ENCODE data around the gene ZMYND19. TPM values are rescaled to one million over a fixed set of nuclear protein-coding genes. Genes with fewer than 3 reads are reported as not detected.

ZMYND19 gene
- total and polyA plus RNA-seq, 2 of the 4 experiments (the other 2 are of a cell fraction) = 14.3 to 21.4 TPM

DNA sequence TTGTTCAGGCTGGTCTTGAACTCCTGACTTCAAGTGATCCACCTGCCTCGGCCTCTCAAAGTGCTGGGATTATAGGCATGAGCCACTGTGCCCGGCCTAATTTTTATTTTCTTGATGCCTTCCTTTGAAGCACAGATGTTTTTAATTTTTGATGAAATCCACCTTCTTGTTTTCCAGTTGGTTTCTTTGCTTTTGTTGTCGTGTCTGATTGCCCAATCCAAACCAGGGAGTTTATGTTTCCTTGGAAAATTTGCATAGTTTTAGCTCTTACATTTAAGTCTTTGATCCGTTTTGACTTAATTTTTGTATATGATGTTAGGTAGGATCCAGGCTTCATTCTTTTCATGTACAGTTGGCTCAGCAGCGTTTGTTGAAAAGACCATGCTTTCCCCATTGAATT lies 43.7 kb upstream of the ZMYND19 start:
- TF ChIP-seq FOS (IDR thresholded peaks at IDR 0.05; ENCODE audit: low read depth, low read length) = no peak
- TF ChIP-seq RCOR1 (IDR thresholded peaks at IDR 0.05; ENCODE audit: insufficient replicate concordance, low read length) = no peak
- TF ChIP-seq RFX5 (IDR thresholded peaks at IDR 0.05; ENCODE audit: low read depth, low read length) = no peak
- no peak for TF ChIP-seq MAZ (IDR thresholded peaks at IDR 0.05; ENCODE audit: borderline replicate concordance, low read depth, low read length)
- TF ChIP-seq, protein P1, sequence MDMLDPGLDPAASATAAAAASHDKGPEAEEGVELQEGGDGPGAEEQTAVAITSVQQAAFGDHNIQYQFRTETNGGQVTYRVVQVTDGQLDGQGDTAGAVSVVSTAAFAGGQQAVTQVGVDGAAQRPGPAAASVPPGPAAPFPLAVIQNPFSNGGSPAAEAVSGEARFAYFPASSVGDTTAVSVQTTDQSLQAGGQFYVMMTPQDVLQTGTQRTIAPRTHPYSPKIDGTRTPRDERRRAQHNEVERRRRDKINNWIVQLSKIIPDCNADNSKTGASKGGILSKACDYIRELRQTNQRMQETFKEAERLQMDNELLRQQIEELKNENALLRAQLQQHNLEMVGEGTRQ (IDR thresholded peaks at IDR 0.05; ENCODE audit: low read depth, low read length) = no peak
- no peak for TF ChIP-seq RAD21 (IDR thresholded peaks at IDR 0.05; ENCODE audit: low read length)
- TF ChIP-seq BHLHE40 (IDR thresholded peaks at IDR 0.05; ENCODE audit: low read depth, low read length) = no peak
- TF ChIP-seq, protein P2, sequence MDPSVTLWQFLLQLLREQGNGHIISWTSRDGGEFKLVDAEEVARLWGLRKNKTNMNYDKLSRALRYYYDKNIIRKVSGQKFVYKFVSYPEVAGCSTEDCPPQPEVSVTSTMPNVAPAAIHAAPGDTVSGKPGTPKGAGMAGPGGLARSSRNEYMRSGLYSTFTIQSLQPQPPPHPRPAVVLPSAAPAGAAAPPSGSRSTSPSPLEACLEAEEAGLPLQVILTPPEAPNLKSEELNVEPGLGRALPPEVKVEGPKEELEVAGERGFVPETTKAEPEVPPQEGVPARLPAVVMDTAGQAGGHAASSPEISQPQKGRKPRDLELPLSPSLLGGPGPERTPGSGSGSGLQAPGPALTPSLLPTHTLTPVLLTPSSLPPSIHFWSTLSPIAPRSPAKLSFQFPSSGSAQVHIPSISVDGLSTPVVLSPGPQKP (IDR thresholded peaks at IDR 0.05; ENCODE audit: borderline replicate concordance, low read depth, low read length) = no peak
- TF ChIP-seq NFE2L2 (IDR thresholded peaks at IDR 0.05; ENCODE audit: low read depth, low read length) = no peak
- TF ChIP-seq POLR2A (IDR thresholded peaks at IDR 0.05; ENCODE audit: low read depth, low read length) = no peak
- no peak for TF ChIP-seq CEBPB (IDR thresholded peaks at IDR 0.05; ENCODE audit: low read depth, low read length)
- TF ChIP-seq MAFK (IDR thresholded peaks at IDR 0.05; ENCODE audit: low read depth, low read length) = no peak
- TF ChIP-seq, protein P3, sequence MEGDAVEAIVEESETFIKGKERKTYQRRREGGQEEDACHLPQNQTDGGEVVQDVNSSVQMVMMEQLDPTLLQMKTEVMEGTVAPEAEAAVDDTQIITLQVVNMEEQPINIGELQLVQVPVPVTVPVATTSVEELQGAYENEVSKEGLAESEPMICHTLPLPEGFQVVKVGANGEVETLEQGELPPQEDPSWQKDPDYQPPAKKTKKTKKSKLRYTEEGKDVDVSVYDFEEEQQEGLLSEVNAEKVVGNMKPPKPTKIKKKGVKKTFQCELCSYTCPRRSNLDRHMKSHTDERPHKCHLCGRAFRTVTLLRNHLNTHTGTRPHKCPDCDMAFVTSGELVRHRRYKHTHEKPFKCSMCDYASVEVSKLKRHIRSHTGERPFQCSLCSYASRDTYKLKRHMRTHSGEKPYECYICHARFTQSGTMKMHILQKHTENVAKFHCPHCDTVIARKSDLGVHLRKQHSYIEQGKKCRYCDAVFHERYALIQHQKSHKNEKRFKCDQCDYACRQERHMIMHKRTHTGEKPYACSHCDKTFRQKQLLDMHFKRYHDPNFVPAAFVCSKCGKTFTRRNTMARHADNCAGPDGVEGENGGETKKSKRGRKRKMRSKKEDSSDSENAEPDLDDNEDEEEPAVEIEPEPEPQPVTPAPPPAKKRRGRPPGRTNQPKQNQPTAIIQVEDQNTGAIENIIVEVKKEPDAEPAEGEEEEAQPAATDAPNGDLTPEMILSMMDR (conservative IDR thresholded peaks at IDR 0.05; ENCODE audit: low read depth, low read length) = no peak
- peaks cover 64% of the 10 kb centered on the region for H4K20me1 ChIP-seq (ENCODE audit: insufficient read depth, low read length)
- H3K23ac ChIP-seq (ENCODE audit: low read depth, low read length) = no peak overlapping the region
- H2BK15ac ChIP-seq (ENCODE audit: low read depth, low read length) = no peak overlapping the region
- no peak overlapping the region for H2BK20ac ChIP-seq (ENCODE audit: low read depth, low read length)
- no CpG with 5 or more reads among the region's 5 CpGs for WGBS, 2 experiments (ENCODE audit: extremely low coverage in 2 of 2, insufficient read length in 1 of 2)
- no peak overlapping the region for H2BK5ac ChIP-seq (ENCODE audit: low read depth, low read length, poor library complexity, severe bottlenecking)
- intact Hi-C loops (cut with micrococcal nuclease) (no loop called here), in situ Hi-C loops (cut with MboI; ENCODE audit: low sequenced_read_pairs) (no loop called here), dilution Hi-C loops (cut with HindIII; ENCODE audit: low sequenced_read_pairs, unreplicated experiment) (no loop called here)
- BruUV-seq (replicated peaks) = no TSS peak
- peaks cover 8% of the 10 kb centered on the region for H3K4me1 ChIP-seq (ENCODE audit: control insufficient read depth, insufficient read depth, low read length)
- H3K56ac ChIP-seq (ENCODE audit: extremely low read depth, insufficient read depth, low read length) = no peak overlapping the region
- H3K27ac ChIP-seq (ENCODE audit: insufficient read depth, low read length) = no peak overlapping the region
- no peak overlapping the region for H3K18ac ChIP-seq (ENCODE audit: low read depth, low read length)
- POLR2A ChIA-PET (ENCODE audit: unreplicated experiment) = interaction anchor here (0.6 kb wide), 1 partner anchor 148 kb away, joined by 3 read pairs; no protein-coding TSS in a partner anchor
- H2BK120ac ChIP-seq (ENCODE audit: low read depth, low read length) = no peak overlapping the region
- no peak overlapping the region for H2AFZ ChIP-seq (replicated peaks; ENCODE audit: low read length, poor library complexity)
- DNase-seq = no peak
- no peak overlapping the region for H4K8ac ChIP-seq (ENCODE audit: low read depth in 2 of 2, low read length in 2 of 2)
- no peak overlapping the region for H3K4me3 ChIP-seq (ENCODE audit: insufficient read depth, low read depth, low read length)
- H4K5ac ChIP-seq (ENCODE audit: low read depth, low read length) = no peak overlapping the region
- no peaks in the 10 kb centered on the region for H3K9me3 ChIP-seq (ENCODE audit: control insufficient read depth, insufficient read depth, low read length)
- H2AK5ac ChIP-seq (ENCODE audit: low read depth, low read length) = no peak overlapping the region
- peaks cover 26% of the 10 kb centered on the region for H3K9me1 ChIP-seq (ENCODE audit: insufficient read depth, low read length)
- H3K36me3 ChIP-seq (ENCODE audit: control insufficient read depth, insufficient read depth, low read length) = no peaks in the 10 kb centered on the region
- H3K4me2 ChIP-seq (ENCODE audit: low read depth, low read length) = no peak overlapping the region
- H4K91ac ChIP-seq (ENCODE audit: insufficient read depth, low read depth, low read length) = no peak overlapping the region
- H2AK9ac ChIP-seq (replicated peaks; ENCODE audit: low read depth, low read length, poor library complexity) = no peak overlapping the region
- CTCF ChIA-PET = no interaction called here
- H3K79me1 ChIP-seq (ENCODE audit: low read depth in 1 of 2, low read length in 2 of 2) = peaks cover 22 to 65% of the 10 kb centered on the region in 2 experiments
- H3K14ac ChIP-seq (replicated peaks; ENCODE audit: low read depth, low read length) = no peak overlapping the region
- ATAC-seq (ENCODE audit: low read depth) = no peak
- no peak overlapping the region for H3K9ac ChIP-seq (ENCODE audit: low read depth, low read length)
- H3K27me3 ChIP-seq (ENCODE audit: control insufficient read depth, insufficient read depth, low read length) = no peaks in the 10 kb centered on the region
- H3K4ac ChIP-seq (ENCODE audit: low read depth, low read length) = no peak overlapping the region
